Medulla oblongata (tissue), 1 donor: ENCODE measurements around the gene ARL16.

ENCODE experiments used
- DNase-seq: peaks from one replicate; pipeline ENCODE4 v3.0.0-alpha.2; 2015; ENCODE audit errors: extremely low spot score

ARL16 gene

DNA sequence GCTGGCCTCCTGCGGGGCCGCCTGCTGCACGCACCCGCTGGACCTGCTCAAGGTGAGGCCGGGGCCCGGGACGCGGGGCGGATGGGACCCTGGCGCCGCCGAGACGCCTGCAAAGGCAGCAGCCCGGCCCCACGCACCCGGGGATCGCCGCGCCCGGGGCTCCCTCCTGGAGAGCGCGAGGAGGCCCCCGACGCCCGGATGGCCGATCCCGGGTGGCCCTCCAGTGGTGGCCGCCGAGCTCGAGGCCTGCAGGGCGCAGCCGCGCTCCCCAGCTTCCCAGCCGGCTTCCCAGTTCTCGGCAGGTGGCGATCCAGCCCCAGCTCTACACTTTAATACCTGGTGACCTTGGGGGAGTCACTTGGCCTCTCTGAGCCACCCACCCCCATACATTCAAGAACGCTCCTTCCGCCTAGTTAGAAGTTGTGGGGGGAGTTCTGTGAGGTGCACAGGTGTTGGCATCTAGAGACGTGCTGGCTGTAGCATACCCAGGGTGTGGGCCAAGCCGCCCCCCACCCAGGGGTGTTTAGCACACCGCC lies 28.9 kb upstream of the ARL16 start:
- DNase-seq: no peak

DNA sequence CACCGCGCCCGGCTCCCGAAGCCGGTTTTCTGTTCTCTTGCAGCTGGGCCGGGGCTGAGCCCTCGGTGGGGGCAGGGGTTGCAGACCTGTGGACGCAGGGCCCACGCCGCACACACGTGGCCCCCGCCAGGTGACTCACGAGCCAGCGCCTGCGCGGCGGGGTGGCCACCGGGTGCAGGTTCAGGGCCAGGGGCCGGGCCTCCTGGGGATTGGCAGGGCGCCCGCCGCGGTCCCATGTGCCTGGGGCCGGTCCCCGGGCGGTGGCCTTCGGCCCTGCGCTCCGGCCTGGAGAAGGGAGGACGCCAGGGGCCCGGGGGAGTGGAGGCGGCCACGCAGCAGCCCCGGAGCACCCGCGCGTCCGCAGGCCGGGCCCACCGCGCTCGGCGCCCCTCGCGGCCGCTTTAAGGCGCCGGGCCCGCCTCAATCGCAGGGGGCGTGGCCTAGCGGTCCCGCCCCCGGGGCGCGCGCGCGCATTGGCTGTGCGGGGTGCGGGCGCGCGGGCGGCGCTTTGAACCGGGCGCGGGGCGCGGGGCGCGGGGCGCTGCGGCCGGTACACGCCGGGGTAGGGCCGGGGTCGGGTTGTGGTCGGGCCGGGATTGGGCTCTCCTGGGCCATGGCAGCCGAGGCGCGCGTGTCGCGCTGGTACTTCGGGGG lies 28.3 kb upstream of the ARL16 start, which contains the start of gene SLC25A10:
Gene SLC25A10, plus strand, starts transcription at position 471 of the 654 bp plus-strand sequence. Its CDS starts 143 bp downstream, at position 614.
- peak; percentile 76 for DNase-seq

DNA sequence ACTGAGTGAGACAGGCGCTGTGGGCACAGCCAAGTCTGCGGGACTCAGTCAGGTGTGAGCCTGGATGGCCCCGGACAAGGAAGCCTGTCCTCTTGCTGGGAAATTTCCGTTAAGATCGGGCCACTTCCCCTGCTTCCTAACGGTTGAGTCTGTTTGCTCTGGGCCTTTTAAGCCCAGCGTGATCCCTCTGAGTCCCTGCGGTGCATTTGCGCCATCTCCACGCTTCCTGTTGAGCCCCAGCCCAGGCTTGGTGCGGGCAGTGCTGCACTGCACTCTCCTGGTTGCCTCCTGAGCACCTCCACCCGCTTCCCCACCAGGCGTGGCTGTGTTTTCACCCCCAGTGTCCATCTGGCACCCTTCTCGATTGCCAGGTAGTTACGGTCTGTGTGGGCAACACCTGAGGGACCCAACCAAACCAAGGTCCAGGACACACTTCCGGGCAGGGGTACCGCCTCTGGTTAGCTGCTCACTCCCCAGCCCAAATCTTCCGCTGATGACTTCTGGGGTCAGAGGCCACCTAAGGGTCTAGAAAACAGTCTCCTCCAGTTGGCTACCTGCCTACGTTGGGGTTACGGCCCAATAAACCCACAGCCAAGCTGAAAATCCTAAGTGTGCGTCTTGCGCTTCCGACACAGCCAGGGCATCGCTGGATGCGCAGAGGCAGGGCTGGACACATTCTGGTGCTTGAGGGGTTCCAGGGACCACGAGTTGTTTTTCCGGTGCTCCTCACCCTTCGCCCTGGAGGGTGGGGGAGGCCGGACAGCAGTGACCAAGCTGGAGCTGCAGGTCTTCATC lies 27.1 kb upstream of the ARL16 start:
- DNase-seq: no peak

DNA sequence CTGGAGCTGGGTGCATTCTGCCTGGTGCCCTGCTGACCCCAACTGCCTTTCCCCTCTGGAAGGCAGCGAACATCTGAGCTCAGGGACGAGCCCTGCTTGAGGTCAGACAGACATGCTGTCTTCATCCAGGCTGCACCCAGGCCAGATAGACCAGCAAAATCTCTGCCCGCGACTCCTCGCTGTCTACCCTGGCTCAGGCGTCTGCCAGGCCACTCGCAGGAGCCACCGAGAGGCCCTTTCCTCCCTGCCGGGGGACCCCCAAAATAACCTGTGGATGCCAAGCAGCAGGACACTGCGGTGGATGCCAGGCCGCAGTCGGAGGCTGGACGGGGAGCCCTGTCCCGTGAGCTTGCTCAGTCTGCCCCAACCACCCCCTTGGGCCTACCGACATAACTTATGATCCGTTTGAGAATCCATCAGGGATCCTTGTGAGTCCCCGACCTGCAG lies 25.2 kb upstream of the ARL16 start:
- DNase-seq: no peak

DNA sequence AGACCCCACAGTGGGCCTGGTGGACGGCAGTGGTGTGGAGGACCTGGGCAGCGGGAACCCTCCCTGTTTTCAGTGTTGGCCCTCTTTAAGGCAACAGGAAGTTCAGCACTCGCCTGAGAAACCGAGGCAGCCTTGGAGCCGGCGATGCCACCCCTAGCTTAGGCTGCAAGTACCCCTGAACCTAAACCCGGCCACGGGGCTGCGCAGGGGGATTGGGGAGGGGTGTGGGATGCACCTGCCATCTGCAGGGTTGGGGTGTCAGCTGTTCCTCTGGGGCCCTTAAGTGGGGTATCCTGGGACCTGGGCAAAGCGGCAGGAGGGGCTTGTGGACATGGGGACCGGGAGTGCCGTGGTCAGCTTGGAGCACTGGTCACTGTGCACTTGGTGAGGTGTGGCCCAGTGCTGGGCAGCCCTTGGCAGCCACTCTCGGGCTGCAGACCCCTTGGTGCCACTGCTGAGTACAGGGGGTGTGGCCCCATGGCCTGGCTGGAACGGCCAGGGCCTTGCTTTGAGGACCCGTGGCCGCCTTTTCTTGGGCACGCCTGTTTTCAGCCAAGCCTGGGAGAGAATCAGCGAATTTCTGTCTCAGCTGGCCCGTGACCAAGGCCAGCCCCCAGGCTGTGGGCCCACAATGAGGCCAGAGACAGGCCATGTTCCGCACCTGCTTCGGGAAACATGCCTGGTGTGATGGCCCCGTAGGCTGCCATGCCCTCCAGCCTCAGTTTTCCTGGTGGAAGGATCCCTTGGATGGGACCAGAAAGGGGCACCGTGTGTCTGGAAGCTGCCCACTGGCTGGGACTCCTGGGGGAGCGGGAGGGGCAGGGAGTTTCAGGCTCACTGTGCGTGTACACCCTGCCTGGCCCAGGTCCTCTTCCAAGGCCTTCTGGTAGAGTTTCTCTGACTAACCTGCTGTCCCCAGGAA lies 24.4 kb upstream of the ARL16 start:
- no peak for DNase-seq

DNA sequence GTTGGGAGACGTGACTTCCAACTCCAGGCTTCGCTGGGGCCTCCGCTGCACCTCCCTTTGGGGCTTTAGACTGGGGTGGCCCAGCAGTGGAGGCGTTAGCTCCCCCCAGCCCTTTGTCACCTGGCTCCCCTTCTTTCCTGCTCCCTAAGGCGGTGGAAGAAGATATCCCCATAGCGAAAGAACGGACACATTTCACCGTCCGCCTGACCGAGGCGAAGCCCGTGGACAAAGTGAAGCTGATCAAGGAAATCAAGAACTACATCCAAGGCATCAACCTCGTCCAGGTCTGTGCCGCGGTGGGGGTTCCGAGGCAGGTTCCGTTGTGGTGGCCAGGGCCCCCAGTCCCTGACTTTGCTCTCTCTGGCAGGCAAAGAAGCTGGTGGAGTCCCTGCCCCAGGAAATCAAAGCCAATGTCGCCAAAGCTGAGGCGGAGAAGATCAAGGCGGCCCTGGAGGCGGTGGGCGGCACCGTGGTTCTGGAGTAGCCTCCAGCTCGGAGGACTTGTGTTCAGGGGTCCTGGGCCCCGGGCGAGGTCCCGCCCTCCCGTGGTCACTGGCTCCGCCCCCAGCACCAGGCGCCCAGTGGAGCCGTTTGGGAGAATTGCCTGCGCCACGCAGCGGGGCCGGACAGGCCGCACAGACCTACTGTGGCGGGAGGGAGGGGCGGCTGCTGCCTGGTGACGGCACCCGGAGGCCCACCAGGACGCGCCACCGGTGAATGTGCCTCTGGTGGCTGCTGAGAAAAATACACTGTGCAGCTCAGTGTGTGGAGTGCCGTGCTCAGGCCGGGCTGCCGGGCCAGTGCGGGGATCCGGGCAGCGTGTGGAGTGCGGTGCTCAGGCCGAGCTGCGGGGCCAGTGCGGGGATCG lies 23.4 kb upstream of the ARL16 start:
- DNase-seq: no peak

DNA sequence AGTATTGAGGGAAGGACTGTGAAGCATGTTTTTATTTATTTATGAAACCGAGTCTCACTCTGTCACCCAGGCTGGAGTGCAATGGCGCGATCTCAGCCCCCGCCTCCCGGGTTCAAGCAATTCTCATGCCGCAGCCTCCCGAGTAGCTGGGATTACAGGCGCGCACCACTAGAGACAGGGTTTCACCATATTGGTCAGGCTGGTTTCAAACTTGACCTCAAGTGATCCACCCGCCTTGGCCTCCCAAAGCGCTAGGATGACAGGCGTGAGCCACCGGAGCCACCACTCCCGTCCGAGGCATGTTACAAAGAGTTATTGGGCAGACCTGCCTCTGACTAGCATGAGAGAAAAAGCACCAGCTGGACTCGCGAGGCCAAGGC lies 22.6 kb upstream of the ARL16 start:
- no peak for DNase-seq

DNA sequence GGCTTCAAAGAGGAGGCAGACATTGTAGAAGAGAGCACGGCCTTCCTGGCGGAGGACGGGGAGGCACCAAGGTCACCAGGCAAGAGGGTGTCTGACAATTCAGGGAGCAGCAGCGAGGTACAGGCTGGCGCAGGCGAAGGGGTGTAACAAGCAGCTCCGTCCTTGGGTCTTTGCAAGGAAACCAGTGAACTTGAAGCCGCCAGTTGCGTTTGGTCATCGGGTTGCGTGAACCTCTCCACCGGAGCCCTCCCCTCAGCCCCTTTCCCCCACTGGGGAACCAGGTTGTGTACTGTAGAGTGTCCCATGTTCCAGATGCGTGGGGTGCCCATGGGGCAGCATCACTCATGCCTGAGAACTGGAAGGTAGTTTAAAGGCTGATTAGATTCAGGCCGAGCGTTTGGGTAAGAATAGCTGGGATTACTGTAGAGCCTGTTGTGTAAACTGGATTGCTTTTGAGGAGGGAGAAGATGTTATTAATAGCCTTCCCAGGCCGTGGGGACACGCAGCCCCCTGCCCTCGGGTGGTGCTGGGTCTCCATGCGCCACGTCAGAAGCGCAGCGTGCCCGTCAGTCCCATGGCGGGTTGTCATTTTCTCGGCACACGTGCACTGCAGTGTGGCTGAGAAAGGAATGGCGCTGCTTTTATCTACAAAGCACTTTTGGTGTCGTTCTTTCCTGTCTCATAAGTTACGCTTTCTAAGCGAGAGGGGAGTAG lies 22.1 kb upstream of the ARL16 start:
- DNase-seq: no peak

DNA sequence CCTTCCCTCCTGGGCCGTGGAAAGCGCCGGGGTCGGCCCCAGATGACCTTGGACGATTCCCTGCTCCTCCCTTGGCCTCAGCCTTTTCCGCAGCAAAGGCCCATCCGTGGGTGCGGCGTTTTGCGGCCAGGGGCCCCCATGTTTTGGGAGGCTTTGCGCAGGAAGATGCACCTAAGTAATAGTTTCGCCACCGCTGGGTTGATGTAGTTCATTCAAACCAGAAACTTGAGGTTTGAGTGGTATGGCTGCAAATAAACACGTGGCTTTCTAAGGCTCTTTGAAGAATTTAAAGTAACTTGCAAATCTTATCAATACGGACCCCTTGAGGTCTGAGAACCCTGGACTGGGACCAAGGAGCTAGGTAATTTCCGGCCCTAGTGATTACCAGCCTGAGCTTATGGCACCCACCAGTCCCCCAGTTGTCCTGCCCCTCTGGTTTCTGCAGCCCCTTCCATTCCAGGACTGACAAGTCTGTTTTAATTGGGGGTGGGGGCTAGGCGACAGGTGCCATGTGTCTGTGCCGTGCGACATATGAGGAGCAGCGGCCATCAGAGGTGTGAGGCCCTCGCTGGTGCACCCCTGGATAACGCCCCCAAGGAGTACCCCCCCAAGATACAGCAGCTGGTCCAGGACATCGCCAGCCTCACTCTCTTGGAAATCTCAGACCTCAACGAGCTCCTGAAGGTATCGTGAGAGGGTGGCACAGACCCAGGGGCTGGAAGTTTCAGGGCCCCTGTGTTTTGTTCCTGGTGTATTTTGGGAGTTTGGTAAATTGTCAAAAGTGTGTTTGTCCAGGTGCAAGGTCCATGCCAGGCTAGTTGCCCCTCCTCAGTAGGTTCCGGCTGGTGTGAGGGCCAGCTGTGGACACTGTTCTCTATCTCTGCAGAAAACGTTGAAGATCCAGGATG lies 20.4 kb upstream of the ARL16 start:
- DNase-seq: no peak

DNA sequence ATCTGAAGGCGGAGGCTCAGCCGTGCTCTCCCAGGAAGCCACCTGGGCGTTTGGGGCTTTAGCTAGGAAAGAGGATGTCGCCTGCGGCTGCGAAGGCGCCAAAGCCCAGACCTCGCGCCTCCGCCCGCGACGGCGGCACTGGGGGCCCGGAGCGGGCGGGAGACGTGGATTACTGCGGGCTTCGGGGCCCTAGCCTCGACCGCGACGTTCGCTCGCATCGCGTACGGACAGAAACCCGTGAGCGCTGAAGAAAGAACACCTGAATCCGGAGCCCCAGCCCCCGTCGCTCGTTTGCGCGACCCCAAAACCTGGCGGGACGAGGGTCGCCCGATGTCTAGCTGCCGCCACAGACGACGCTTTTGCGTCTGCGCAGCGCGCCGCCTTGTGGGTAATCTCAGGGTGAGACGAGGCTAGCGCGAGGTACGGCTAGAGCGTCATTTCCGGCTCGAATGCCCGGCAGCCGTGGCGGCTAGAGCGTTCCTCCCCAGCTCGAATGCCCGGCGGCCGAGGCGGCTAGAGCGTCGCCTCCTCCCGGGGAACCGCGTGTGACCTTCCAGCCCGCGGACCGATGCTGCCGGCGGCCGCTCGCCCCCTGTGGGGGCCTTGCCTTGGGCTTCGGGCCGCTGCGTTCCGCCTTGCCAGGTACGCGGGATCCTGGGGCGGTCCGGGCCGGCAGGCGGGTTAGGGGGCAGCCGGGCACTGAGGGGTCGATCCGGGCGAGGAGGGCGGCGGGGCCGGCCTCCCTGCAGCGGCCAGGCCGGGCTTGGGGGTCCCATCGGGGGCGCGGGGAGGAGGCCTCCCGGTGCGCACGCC lies 19.5 kb upstream of the ARL16 start, which contains the start of gene MRPL12:
Gene MRPL12, plus strand, starts transcription at position 434 of the 813 bp plus-strand sequence. Its CDS starts 135 bp downstream, at position 569.
- DNase-seq: peak; percentile 98

DNA sequence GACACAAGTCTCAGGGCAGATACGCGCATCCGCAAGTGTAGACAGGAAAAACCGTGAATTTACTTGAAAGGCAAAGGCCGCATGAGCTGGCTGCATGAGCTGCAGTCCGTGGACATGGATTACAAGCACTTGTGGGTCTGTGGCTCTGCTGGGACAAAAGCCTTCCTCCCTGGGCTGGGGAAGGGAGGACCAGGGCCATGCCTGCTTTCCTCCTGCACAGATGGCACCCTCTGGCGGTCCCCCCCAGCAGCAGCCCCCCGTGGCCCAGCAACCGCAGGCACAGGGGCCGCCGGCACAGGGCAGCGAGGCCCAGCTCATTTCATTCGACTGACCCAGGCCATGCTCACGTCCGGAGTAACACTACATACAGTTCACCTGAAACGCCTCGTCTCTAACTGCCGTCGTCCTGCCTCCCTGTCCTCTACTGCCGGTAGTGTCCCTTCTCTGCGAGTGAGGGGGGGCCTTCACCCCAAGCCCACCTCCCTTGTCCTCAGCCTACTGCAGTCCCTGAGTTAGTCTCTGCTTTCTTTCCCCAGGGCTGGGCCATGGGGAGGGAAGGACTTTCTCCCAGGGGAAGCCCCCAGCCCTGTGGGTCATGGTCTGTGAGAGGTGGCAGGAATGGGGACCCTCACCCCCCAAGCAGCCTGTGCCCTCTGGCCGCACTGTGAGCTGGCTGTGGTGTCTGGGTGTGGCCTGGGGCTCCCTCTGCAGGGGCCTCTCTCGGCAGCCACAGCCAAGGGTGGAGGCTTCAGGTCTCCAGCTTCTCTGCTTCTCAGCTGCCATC lies 17.9 kb upstream of the ARL16 start:
- DNase-seq: no peak

DNA sequence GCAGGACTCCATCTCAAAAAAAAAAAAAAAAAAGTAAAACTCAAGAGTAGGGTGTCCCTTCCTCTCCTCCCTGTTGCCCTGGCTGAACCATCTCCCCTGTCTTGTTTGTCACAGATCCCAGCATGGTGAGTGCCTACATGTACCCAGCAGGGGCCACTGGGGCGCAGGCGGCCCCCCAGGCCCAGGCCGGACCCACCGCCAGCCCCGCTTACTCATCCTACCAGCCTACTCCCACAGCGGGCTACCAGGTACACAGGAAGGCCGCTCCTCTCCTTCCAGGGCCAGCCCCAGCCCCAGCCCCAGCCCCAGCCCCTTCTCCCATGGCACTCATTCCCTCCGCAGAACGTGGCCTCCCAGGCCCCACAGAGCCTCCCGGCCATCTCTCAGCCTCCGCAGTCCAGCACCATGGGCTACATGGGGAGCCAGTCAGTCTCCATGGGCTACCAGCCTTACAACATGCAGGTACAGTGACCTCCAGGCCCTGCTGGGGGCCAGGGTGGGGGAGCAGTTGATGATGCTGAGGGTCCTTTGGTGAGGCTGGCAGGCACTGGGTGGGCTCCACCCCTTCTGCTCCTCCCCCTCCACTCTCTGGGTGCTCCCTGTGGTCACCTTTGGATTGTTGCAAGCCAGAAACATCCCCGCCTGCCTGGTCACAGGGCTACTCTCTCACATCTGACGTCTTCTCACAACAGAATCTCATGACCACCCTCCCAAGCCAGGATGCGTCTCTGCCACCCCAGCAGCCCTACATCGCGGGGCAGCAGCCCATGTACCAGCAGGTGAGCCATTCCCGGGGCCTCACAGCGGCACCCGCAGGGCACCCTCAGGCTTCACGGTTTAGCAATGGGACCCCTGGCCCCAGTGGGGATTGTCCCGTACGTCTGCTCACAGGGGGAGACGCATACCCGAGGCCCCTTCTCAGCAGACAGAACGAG lies 17.0 kb upstream of the ARL16 start:
- DNase-seq: no peak

DNA sequence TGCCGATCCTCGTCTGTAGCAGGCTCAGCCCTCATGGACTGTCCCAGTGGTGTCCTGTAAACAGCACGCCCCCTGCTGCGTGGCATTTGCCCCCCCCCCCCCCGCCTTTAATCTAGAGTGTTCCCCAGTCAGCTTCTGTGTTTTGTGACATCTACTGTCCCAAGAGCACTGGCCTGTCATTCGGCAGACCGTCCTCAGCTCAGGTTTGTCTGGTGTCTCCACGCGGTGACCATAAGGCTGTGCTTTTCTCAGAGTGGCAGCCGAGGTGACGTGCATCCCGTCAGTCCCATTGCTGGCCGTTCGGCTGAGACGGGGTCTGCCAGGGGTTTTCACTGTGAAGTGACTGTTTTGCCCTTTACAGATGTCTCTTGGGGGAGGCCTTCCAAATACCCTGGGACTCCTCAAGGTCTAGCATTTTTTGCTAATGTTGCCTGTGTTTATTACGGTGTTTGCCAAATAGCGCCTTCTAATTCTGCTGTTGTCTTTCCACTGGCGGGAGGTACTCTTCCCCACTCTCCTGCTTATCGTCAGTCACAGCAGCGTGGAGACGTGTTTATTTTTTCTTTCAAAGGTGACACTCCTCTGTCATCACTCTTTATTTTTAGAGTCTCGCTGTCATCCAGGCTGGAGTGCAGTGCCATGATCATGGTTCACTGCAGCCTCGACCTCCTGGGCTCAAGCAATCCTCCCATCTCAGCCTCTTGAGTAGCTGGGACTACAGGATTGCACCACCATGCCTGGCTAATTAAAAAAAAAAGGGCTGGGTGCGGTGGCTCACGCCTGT lies 13.9 kb upstream of the ARL16 start:
- no peak for DNase-seq

DNA sequence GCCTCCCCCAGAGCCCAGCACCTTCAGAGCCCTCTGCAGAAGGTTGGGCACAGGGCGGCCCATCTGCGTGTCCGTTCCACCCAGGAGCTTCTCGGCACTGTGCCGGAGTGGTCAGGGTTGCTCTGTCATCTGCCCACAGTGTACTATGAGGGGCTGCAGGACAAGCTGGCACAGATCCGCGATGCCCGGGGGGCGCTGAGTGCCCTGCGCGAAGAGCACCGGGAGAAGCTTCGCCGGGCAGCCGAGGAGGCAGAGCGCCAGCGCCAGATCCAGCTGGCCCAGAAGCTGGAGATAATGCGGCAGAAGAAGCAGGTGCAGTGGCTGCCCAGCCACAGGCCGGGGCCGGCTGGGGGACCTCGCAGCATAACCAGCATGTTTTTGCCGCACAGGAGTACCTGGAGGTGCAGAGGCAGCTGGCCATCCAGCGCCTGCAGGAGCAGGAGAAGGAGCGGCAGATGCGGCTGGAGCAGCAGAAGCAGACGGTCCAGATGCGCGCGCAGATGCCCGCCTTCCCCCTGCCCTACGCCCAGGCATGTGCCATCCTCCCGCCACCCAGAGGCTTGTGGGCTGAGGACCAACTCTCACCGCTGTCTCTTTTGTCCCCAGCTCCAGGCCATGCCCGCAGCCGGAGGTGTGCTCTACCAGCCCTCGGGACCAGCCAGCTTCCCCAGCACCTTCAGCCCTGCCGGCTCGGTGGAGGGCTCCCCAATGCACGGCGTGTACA lies 12.8 kb upstream of the ARL16 start:
- no peak for DNase-seq

DNA sequence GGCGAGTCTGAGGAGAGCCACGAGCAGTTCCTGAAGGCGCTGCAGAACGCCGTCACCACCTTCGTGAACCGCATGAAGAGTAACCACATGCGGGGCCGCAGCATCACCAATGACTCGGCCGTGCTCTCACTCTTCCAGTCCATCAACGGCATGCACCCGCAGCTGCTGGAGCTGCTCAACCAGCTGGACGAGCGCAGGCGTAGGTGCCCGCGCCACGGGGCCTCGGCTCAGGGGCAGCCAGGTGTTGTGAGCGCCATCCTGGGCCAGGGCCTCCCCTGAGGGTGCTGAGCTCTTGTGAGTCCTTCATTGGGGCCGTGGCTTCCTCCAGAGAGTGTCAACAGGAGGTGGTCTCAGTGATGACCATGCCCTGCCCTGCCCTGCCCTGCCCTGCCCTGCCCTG lies 12.2 kb upstream of the ARL16 start:
- DNase-seq: no peak
